GM12878 (cell line): ENCODE measurements around the gene ZNF101. TPM values are rescaled to one million over a fixed set of nuclear protein-coding genes. Genes with fewer than 3 reads are reported as not detected.
A peak's percentile ranks its signal among the peaks of the same experiment; 100 is the strongest.

Experiments
- BACH1 ChIP-seq: fragments of 450-650 bp; IDR thresholded peaks from 2 replicates; pipeline ENCODE4 v1.6.1; 2017; ENCODE audit warnings: mild to moderate bottlenecking, borderline replicate concordance
- BMI1 ChIP-seq: fragments of 450-650 bp; IDR thresholded peaks from 2 replicates; pipeline ENCODE4 v1.6.1; 2016; ENCODE audit warnings: mild to moderate bottlenecking, moderate library complexity, borderline replicate concordance
- E2F4 ChIP-seq: IDR thresholded peaks from 2 replicates; pipeline ENCODE4 v1.6.1; 2012; ENCODE audit warnings: low read depth, low read length, improper control_type of control experiment
- E2F8 ChIP-seq: fragments of 450-650 bp; IDR thresholded peaks from 2 replicates; pipeline ENCODE4 v1.6.1; 2018; ENCODE audit warnings: mild to moderate bottlenecking, low read depth, moderate library complexity; ENCODE audit not compliant: partially characterized antibody
- IKZF2 ChIP-seq, 2 experiments: fragments of 450-650 bp; IDR thresholded peaks; 2 replicates each; pipeline ENCODE4 v1.6.1; 2017; ENCODE audit warnings: mild to moderate bottlenecking in 2 of 2, moderate library complexity in 2 of 2
- IRF5 ChIP-seq: fragments of 450-650 bp; IDR thresholded peaks from 2 replicates; pipeline ENCODE4 v1.6.1; 2017; ENCODE audit warnings: borderline replicate concordance
- NFYA ChIP-seq: IDR thresholded peaks from 2 replicates; pipeline ENCODE4 v1.6.1; 2011; ENCODE audit warnings: low read depth, mild to moderate bottlenecking, low read length, improper control_type of control experiment, borderline replicate concordance
- NRF1 ChIP-seq: conservative IDR thresholded peaks from 2 replicates; pipeline ENCODE4 v1.6.1; 2011; ENCODE audit warnings: mild to moderate bottlenecking, low read depth, low read length, improper control_type of control experiment
- POU2F2 ChIP-seq: IDR thresholded peaks from 3 replicates; pipeline ENCODE4 v1.6.1; 2011; ENCODE audit warnings: low read depth, mild to moderate bottlenecking, low read length, borderline replicate concordance
- YBX1 ChIP-seq: fragments of 450-650 bp; IDR thresholded peaks from 2 replicates; pipeline ENCODE4 v1.6.1; 2016; ENCODE audit warnings: antibody characterized with exemption
- polyA plus RNA-seq, 11 experiments: library from polyadenylated mRNA; depleted of rRNA in 4 of 11; unstranded in 6 of 11; stranded (reverse) in 5 of 11; fragments of >200 nt; fragmentation: Nextera tagmentation in 4 of 11; fragmentation: Illumina TruSeq in 1 of 11; extraction: Ambion mirVana in 4 of 11; extraction: Trizol in 1 of 11; gene quantifications; 1 replicate in 1 of 11; 2 replicates in 10 of 11; pipeline versions ENCODE4 v1.2.1 to v1.2.3, GENCODE V29; 2011 to 2016; ENCODE audit warnings: inconsistent platforms in 2 of 11, missing spikeins in 2 of 11, low read depth in 1 of 11
- total RNA-seq, 4 experiments: library from RNA; depleted of rRNA in 3 of 4; stranded (reverse); fragments of >200 nt in 3 of 4; fragmentation: Illumina TruSeq in 1 of 4; extraction: Trizol in 1 of 4; gene quantifications; 2 replicates each; pipeline versions ENCODE4 v1.2.1 to v1.2.3, GENCODE V29; 2013 to 2021
- TF ChIP-seq, protein P1 (sequence below): IDR thresholded peaks from 2 replicates; pipeline ENCODE4 v1.6.1; 2011; ENCODE audit warnings: borderline replicate concordance, low read depth, mild to moderate bottlenecking, moderate library complexity, mixed read lengths, low read length; ENCODE audit not compliant: insufficient read depth; ENCODE audit errors: extremely low read length
- TF ChIP-seq, protein P2 (sequence below): fragments of 450-650 bp; IDR thresholded peaks from 2 replicates; pipeline ENCODE4 v1.6.1; 2016; ENCODE audit warnings: mild to moderate bottlenecking
- TF ChIP-seq, protein P3 (sequence below): fragments of 450-650 bp; formaldehyde crosslinking; IDR thresholded peaks from 2 replicates; pipeline ENCODE4 v1.4.0; 2022; ENCODE audit warnings: mild to moderate bottlenecking, moderate library complexity

ZNF101 gene
- total and polyA plus RNA-seq, 10 of the 15 experiments (the other 5 are each of a cell fraction or from before 2014, with no cell fraction given), result 15.2 to 40.5 (median 19.8) TPM

DNA sequence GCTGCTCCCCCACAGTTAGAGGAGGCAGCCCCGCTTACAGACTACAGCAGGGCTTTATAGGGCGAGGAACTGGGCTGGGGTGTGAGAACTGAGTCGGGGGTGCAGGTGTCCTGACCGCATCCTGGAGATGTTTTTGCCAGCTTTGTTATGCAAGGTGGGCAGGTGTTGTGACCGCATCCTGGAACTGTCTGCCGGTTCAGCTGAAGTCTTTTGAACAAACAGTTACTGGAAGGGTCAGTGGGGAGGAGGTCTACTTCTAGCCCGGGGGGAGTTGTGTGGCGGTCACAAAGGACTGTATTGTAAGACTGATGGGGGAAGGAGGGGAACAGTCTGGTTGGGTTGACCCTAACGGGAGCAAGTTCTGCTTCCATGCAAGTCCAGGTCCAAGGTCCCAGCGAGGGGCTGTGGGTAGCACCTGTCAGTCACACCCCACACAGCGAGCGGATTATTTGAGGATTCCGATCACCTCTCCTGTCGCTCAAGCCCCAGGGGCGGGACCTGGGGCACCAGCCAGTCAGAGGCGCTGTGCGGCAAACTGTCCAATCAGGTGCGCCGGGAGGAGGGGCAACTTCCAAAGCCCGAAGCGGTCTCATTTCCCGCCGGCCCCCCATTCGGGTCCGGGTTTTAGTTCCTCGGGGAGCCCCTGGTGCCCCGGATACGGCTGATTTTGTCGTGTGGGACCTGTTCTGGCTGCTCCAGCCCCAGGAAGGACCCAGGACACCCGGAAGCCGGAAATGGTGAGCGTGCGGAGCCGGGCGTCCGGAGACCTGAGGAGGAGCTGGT is at the start of gene ZNF101 (continued):
- TF ChIP-seq E2F8, result peak; percentile 60
- TF ChIP-seq NRF1, result no peak
- peak; percentile 46; the same call in 1 of the 2 replicates for TF ChIP-seq BACH1
- TF ChIP-seq, protein P1, sequence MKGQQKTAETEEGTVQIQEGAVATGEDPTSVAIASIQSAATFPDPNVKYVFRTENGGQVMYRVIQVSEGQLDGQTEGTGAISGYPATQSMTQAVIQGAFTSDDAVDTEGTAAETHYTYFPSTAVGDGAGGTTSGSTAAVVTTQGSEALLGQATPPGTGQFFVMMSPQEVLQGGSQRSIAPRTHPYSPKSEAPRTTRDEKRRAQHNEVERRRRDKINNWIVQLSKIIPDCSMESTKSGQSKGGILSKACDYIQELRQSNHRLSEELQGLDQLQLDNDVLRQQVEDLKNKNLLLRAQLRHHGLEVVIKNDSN, result no peak
- peak; percentile 48; the same call in 1 of the 3 replicates for TF ChIP-seq POU2F2
- TF ChIP-seq IRF5, result no peak
- TF ChIP-seq NFYA, result peak; percentile 78
- TF ChIP-seq YBX1, result no peak
- no peak for TF ChIP-seq BMI1
- TF ChIP-seq, protein P2, sequence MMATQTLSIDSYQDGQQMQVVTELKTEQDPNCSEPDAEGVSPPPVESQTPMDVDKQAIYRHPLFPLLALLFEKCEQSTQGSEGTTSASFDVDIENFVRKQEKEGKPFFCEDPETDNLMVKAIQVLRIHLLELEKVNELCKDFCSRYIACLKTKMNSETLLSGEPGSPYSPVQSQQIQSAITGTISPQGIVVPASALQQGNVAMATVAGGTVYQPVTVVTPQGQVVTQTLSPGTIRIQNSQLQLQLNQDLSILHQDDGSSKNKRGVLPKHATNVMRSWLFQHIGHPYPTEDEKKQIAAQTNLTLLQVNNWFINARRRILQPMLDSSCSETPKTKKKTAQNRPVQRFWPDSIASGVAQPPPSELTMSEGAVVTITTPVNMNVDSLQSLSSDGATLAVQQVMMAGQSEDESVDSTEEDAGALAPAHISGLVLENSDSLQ, result peak; percentile 99
- TF ChIP-seq, protein P3, sequence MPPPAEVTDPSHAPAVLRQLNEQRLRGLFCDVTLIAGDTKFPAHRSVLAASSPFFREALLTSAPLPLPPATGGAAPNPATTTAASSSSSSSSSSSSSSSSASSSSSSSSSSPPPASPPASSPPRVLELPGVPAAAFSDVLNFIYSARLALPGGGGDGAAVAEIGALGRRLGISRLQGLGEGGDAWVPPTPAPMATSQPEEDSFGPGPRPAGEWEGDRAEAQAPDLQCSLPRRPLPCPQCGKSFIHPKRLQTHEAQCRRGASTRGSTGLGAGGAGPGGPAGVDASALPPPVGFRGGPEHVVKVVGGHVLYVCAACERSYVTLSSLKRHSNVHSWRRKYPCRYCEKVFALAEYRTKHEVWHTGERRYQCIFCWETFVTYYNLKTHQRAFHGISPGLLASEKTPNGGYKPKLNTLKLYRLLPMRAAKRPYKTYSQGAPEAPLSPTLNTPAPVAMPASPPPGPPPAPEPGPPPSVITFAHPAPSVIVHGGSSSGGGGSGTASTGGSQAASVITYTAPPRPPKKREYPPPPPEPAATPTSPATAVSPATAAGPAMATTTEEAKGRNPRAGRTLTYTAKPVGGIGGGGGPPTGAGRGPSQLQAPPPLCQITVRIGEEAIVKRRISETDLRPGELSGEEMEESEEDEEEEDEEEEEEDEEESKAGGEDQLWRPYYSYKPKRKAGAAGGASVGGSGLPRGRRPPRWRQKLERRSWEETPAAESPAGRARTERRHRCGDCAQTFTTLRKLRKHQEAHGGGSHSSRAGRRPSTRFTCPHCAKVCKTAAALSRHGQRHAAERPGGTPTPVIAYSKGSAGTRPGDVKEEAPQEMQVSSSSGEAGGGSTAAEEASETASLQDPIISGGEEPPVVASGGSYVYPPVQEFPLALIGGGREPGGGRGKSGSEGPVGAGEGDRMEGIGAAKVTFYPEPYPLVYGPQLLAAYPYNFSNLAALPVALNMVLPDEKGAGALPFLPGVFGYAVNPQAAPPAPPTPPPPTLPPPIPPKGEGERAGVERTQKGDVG (CRISPR knock-in tag), result no peak
- TF ChIP-seq E2F4, result peak; percentile 81
- peak; percentile 81 to 82 for TF ChIP-seq IKZF2 (IDR thresholded peaks at IDR 0.05)
